ENCODE data around the gene PFKFB4.
"Not testable (repeated sequence)": the region's sequence is repeated elsewhere in the genome, so short reads cannot be mapped to it uniquely, and the experiment has no call there.

Gene PFKFB4

DNA sequence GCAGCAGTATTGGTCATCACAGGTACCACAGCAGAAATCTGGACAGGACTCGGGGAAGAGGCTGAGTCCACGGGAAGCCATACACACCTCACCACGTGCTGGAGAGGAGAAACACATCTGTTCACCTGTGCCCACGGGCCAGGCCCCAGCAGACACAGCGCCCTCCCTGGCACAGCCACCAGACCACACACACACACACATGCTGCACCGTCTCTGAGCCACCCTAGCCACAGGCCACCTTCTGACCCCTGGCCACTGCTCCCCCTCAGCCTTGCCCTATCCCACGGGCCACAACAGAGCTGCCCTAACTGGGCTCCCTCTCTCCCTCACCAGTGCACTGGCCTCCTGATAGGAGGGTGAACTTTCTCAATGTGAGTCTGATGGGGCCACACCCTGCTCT is 55.4 kb downstream of the PFKFB4 start:
- FAIRE-seq = no peak
- no peak for DNase-seq (ENCODE audit: low spot score)

DNA sequence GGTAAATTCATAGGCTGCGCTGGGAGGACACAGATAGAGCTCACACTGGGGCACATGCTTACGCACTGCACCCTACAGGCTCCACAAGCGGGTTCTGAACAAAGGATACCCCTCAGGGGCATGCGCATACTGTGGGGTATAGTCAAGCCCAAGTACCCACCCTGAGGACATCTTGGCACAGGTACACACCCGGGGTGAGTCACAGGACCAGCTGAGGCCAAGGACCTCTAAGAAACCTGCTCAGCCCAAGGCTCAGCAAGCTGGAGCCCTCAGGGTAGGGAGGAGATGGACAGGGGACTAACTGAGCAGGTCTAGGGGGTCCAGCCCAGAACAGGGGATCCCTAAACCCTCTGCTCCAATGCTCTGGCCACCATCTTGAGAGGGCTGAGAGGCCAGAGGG is 55.9 kb downstream of the PFKFB4 start:
- no peak for DNase-seq (ENCODE audit: low spot score)
- FAIRE-seq = no peak

DNA sequence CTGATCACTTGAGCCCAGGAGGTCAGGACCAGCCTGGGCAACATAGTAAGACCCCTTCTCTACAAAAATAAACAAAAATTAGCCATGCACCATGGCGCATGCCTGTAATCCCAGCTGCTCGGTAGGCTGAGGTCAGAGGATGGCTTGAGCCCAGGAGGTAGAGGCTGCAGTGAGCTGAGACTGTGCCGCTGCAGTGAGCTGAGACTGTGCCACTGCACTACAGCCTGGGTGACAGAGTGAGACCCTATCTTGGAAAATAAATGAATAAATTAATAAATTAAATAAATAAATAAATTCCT is 63.5 kb downstream of the PFKFB4 start:
- no peak for DNase-seq (ENCODE audit: low spot score)
- FAIRE-seq = no peak

DNA sequence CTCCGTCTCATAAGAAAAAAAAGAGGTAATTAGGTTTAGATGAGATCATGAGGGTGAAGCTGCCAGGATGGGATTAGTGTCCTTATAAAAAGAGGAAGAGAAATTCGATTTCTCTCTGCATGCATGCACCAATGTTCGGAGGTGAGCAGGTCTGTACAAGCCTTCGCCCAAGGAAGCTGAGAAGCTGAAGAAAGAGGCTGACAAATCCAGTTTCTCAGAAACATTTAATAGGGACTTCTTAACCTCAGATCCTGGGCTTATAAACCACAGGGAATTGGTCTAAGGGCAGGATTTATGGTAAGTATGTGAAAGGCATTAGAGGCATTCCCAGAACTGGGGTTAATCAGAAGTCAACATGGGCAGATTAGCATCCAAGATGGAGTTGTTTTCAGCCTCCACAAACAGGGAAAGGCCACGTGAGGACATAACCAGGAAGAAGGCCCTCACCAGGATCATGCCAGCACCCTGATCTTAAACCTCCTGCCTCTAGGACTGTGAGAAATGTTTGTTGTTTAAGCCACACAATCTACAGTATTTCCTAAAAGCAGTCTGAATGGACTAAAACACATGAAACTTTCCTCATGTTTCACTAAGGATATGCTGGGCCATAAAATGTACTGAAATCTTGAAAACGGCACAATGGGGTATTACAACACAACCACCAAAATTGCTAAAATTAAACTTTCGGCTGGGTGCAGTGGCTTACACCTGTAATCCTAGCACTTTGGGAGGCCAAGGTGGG is 64.0 kb downstream of the PFKFB4 start:
- DNase-seq (ENCODE audit: low spot score) (no peak), FAIRE-seq (no peak)

DNA sequence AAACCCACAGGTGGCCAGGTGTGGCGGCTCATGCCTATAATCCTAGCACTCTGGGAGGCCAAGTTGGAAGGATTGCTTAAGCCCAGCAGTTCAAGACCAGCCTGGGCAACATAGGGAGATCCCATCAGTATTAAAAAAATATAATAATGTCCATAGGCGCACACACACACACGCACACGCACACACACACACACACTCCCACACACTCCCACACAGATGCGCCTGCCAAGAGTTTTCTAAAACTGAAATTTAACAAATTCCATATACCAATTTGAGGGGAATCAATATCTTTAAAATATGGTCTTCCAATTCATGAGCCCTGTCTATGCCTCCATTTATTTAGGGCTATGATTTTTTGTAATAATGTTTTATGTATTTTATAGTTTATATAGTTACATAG is 69.7 kb downstream of the PFKFB4 start:
- DNase-seq (ENCODE audit: low spot score) (no peak), FAIRE-seq (no peak)

DNA sequence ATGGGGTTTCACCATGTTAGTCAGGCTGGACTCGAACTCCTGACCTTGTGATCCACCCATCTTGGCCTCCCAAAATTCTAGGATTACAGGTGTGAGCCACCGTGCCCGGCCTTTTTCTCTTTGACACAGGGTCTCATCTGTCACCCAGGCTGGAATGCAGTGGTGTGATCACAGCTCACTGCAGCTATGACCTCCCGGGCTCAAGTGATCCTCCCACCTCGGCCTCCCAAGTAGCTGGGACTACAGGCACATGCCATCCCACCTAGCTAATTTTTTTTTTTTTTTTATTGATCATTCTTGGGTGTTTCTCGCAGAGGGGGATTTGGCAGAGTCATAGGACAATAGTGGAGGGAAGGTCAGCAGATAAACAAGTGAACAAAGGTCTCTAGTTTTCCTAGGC is 73.8 kb downstream of the PFKFB4 start:
- FAIRE-seq; DNase-seq (ENCODE audit: low spot score): not testable (repeated sequence)

DNA sequence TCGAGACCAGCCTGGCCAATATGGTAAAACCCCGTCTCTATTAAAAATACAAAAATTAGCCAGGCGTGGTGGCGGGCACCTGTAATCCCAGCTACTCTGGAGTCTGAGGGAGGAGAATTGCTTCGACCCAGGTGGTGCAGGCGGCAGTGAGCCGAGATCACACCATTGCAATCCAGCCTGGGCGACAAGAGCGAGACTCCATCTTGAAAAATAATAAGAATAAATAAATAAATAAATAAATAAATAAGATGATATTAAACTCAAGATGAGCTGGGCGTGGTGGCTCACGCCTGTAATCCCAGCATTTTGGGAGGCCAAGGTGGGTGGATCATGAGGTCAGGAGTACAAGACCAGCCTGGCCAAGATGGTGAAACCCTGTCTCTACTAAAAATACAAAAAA is 75.7 kb downstream of the PFKFB4 start:
- not testable (repeated sequence) for FAIRE-seq; DNase-seq (ENCODE audit: low spot score)

DNA sequence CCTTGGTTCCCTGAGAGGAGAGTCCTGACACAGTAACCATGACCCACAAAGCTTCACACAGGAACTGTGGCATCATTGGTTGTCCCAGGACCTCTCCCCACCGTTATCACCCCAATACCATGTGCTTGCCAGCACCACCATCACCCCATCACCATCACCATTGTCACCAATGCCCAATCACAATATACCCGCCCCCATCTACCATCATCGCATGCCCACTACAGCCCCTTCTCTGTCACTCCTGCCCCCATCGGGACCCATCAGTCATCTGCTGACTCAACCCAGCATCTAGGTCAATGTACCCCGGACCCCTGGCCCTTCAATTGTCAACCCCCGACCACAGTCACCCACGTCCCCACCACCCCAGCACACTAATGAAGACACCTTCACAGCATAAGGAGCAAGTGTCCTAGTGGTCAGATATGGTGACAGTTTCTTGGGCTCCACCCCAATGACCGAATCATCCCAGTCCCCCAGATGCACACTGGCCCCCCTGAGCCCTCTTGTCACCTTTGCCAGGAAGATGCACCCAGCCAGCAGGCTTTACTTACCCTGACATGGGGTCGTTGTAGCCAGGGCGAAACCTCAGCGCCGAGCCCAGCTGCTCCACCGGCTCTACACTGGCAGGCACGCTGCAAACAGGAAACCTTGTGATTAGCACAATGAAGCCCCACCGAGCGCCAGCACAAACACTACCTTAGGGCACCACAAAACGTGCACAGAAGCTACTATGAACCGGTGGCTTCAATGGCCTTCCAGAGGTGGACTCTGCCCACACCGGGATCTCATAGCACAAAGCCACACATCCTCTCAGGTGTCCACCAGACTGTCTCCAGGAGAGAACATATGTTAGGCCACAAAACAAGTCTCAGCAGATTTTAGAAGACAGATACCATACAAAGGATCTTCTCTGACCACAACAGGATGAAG is 77.7 kb downstream of the PFKFB4 start:
- no peak for FAIRE-seq
- no peak for DNase-seq (ENCODE audit: low spot score)

DNA sequence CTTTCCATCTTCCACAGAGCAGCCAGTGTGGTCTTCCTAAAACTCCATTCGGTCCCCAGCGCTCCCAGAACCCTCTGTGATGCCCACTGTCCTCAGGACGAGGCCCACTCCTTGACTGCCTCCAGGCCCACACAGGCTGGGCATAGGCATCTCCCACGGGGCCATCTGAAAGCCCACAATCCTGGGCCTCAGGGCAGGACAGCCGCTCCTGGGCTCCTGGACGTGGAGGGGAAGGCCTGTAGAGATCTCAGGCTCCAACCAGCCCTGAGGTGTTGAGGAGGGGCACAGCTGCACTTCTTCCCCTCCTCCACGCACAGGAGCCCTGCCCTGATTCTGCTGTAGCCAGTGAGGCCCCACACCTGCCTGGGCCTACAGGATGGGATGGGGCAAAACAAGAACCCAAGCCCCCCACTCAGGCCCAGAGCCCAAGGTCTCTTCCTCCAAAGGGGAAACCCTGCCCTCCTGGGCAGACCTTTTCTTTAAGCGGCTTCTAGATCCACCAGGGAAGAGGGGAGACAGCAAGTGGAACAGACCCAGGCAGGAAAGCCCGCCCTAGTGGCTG is 78.6 kb downstream of the PFKFB4 start:
- DNase-seq (ENCODE audit: low spot score) (no peak), FAIRE-seq (no peak)

DNA sequence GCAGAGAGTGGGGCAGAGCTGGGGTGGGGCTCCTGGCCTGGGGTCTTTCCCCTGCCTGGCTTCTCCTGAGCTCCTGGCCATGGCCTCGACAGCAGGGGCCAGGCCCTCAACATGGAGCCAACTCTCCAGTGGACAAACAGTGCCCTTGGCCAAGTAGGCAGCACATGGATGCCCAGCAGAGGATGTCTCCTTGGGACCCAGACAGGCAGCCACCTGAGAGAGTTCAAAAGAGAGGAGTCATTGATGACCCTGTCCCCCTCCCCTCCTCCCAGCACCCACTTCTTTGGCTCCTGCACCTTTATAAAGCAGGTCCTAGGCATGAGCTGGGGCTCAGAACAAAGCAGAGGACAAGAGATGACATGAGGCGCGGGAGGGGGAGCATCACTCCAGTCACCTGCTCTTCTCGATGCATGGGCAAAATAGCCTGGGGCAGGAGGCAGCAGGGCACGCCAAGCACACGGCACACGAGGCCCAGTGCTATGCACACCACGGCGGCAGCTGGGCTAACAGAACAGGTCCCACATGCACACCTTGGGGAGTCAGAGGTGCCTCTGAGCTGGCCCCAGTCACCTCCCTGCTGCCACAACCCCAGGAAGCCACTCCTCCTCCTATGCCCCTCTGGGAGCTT is 80.1 kb downstream of the PFKFB4 start:
- DNase-seq (ENCODE audit: low spot score) (no peak), FAIRE-seq (no peak)

DNA sequence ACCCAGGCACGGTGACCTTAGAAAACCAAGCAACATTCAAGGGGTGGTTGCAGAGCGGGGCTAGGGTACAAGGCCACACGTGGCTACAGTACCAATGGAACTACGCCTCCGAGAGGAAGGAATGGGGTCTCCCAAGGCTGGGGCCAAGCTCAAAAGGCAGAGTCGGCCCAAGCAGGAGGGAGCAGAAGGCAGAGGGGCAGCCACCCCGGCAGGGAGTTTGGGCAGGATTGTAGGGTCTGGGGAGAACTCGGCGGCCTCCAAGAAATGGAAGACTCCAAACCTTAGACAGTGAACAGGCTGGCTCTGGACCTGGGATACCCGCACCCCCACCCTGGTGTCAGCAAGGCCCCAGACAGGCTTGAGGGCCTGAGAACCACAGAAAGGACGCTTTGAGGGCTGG is 81.4 kb downstream of the PFKFB4 start:
- no peak for DNase-seq (ENCODE audit: low spot score)
- no peak for FAIRE-seq

DNA sequence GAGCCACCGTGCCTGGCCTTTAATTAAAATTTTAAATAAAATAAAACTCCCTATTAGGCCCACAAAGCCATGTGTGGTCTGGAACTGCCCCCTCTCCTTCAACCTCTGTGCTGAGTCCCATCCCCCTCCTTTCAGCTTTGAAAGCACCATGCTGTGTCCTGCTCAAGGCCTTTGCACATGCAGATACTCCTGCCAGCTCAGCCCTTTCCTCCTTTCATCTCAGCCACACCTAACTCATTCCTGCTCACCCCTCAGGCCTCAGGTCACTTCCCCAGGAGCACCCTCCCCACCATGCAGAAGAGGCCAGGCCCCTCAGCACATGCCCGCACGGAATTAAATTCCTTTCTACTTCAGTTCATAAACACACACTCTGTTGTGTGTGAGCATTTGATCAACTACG is 82.0 kb downstream of the PFKFB4 start:
- DNase-seq (ENCODE audit: low spot score) = no peak
- no peak for FAIRE-seq

DNA sequence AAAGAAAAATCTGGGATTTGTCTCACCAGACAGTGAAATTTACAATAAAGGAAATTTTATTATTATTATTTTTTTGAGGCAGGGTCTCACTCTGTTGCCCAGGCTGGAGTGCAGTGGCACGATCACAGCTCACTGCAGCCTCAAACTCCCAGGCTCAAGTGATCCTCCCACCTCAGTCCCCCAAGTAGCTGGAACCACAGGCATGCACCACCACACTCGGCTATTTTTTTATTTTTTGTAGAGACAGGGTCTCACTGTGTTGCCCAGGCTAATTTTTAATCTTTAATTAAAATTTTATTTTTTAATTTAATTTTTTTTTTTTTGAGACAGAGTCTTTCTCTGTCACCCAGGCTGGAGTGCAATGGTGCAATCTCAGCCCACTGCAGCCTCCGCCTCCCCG is 82.6 kb downstream of the PFKFB4 start:
- not testable (repeated sequence) for FAIRE-seq; DNase-seq (ENCODE audit: low spot score)

DNA sequence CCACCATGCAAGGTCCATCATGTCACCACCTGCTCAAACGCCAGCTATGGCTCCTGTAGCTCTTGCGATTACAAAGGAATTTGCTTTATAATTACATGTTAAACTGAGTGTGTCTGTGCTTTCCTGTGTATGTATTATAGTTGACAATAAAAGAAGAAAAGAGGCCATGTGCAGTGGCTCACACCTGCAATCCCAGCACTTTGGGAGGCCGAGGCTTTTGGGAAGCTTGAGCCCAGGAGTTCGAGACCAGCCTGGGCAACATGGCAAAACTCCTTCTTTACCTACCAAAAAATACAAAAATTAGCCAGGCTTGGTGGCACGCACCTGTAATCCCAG is 83.0 kb downstream of the PFKFB4 start:
- FAIRE-seq = no peak
- DNase-seq (ENCODE audit: low spot score) = no peak

DNA sequence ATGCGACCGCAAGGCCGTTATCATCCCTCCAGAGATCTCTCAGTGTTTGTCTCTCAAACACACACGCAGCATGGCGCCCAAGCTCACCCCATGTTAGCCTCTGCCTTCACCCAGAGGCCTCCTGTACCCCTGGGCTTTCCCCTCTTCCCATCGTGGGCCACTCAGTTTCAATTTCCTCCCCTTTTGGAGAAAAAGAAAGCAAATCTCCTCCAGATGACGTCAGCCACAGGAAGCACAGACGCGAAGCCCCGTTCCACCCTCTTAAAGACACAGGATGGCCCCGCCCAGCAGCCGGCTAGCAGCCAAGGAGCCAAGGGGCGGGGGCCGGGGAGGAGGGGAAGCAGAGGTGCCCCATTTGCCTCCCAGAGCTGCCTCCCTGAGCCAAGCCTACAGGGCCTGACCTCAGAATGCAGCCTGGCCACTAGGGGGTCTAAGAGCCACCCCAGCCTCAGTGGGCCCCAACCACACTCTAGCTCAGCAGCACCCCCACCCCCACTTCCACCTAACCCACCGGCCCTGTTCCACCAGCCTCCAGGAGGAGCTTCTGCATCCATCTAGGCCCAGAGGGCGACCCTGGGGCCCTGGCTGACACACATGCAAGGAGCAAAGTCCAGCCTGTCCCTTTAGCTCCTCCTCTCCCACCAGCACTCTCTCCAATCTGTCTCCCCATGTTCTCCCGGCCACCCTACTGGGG is 83.5 kb downstream of the PFKFB4 start:
- DNase-seq (ENCODE audit: low spot score) = peak; percentile 95

DNA sequence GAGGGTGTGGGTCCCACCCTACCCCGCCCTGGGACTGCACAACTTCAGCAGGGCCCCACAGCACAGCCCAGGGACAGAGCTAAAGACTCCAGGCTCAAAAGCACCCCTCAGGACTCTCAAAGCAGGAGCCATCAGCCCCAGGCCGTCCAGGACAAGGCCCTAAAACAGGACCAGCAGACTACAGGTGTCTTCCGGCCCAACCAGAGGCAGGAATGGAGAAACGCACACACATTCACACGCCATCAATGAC is 84.0 kb downstream of the PFKFB4 start:
- FAIRE-seq (no peak), DNase-seq (ENCODE audit: low spot score) (peak; percentile 55)

More for the DNA sequence above, 83.5 kb downstream of the PFKFB4 start:
- peak; percentile 70 for FAIRE-seq

DNA sequence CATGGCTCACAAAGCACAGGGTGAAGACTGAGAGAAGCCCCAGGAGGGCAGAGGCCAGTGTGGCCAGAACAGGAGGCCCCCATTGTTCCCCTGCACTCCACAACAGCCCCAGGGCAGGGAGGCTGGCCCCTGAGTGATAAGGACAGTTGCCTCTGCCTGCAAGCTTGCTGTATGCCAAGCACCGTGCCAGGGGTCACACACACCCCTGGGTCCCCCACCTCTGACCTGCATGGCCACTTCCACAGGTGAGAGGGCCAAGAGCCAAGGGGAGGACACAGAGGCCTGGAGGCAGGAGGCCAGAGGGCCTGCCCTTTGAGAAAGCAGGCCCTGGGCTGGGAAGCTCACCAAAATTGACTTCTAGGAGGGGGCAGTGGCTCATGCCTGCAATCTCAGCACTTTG is 86.3 kb downstream of the PFKFB4 start:
- no peak for FAIRE-seq

DNA sequence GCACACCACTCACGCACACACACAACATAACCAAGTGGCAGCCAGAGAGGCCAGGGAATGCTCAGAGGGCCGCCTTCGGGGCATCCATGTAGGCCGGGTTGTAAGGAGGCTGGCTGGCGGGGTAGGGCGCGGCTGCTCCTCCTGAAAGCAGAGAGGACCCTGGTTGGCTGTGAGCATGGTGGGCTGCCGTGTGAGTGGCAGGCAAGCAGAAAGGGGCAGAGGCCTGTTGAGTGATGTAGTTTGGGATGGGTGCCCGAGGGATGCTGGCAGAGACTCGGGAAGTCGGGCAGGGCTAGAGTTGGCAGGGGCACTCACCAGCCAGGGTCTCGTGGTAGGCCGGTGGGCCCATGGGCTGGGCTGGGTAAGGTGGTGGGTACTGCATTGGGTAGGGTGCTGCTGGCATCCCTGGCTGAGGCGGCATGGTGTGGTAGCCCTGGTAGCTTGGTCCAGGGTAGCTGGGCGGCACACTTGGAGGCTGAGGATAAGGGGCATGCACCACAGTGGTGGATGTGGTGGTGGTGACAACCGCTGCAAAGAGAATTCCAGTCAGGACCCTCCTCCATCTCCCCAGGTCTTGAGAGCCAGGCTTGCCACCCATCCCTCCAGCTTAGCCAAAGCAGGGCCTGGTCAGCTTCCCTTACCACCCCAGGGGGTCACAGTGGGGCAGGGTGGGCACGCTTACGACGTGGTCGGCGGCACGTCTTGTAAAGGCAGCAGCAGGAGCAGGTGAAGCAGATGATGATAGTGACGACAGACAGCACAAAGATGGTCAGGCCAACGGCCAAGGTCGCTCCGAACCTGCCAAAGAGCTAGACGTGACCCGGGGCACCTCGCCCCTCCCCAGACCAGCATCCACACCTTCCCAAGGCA is 87.3 kb downstream of the PFKFB4 start:
- DNase-seq (ENCODE audit: low spot score) (no peak), FAIRE-seq (no peak)

More for the DNA sequence above, 86.3 kb downstream of the PFKFB4 start:
- no peak for DNase-seq (ENCODE audit: low spot score)

DNA sequence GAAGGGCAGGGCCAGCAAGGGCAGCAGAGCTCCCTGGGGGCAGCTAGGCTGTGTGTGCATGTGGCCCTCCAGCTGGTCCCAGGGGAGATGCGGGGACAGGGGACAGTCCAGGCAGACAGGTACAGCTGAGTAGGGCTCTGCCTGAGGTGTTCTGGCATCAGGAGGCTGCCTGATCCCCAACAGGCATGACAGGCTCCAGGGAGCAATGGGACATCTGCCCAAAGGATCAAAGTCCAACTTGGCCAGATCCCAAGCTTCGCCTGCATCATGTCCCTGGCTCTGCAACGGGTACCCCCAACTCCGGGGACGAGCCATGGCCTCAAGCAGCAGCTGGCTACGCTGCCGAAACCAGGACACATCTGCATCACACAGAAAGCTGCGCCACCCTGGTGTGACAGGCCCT is 88.3 kb downstream of the PFKFB4 start:
- DNase-seq (ENCODE audit: low spot score) = no peak
- FAIRE-seq = no peak

All from urothelium cell line (cell line).